ENCODE results near the gene MTERF4. TPM values are rescaled to one million over a fixed set of nuclear protein-coding genes. Genes with fewer than 3 reads are reported as not detected.

The MTERF4 gene
- total and polyA plus RNA-seq, 2 of the 4 experiments (the other 2 are of a cell fraction) = 26.6 to 33.3 TPM

DNA sequence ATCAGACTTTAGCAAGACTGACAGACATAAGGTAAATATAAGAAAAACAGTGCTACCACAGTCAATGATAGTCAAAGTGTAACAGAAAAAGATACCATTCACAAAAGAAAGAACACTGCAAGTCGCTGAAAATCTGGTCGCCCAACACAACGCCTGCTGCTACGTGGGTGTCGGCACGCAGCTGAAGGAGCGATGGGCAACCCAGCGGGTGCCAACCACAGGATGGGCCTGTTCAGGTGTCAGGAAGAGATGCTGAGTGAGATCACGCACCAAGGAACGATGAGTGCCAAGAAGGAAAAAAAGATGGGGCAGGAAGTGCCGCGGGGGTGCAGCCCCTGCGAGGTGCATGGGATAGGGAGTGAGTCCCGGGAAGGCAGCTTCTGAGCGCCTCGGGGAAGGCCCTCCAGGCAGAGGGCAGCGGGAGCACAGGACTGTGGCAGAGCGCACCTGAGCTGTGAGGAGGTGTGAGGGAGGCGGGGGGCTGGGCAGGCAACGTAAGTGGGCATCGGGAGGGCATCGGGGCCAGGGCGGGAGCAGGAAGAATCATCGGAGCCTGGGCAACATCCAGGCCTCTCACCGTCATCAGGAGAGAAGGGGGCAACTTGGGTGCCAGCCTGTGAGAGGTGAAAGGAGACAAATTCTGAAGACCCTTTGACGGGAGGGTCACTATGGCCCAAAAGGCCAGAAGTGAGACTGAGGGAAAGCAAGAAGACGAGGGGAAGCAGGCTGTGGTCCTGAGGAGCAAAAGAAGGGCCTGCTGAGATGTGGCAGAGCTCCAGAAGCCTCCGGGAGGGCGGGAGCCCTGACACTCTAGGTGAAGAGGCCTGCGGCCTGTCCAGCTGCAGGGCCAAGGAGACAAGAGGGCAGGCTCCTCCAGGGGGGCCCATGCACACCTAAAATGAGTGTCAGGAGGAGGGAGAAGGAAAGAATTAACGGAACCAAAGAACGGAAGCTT, 14.8 kb upstream of the MTERF4 start:
- 0 out of 2 replicates have a peak, but pooled peaks cover 3% of the 10 kb centered on the region for H3K9me1 ChIP-seq (ENCODE audit: insufficient read depth, low read length)
- POLR2A ChIA-PET (ENCODE audit: unreplicated experiment) = no interaction called here
- no peak overlapping the region for H3K4me2 ChIP-seq (ENCODE audit: low read depth, low read length)
- H3K56ac ChIP-seq (ENCODE audit: extremely low read depth, insufficient read depth, low read length) = no peak overlapping the region
- no peak overlapping the region for H4K5ac ChIP-seq (ENCODE audit: low read depth, low read length)
- no peak overlapping the region for H4K8ac ChIP-seq (ENCODE audit: low read depth in 2 of 2, low read length in 2 of 2)
- H3K9me3 ChIP-seq (ENCODE audit: control insufficient read depth, insufficient read depth, low read length) = peaks cover 2% of the 10 kb centered on the region; the same call in 1 of the 2 replicates
- H3K79me1 ChIP-seq (ENCODE audit: low read depth in 1 of 2, low read length in 2 of 2) = 0 out of 4 replicates have a peak, but pooled peaks cover 0 to 2% of the 10 kb centered on the region in 2 experiments
- no peak overlapping the region for H3K4me3 ChIP-seq (ENCODE audit: insufficient read depth, low read depth, low read length)
- H2AFZ ChIP-seq (replicated peaks; ENCODE audit: low read length, poor library complexity) = no peak overlapping the region
- in situ Hi-C loops (cut with MboI; ENCODE audit: low sequenced_read_pairs) (no loop called here), dilution Hi-C loops (cut with HindIII; ENCODE audit: low sequenced_read_pairs, unreplicated experiment) (no loop called here), intact Hi-C loops (cut with micrococcal nuclease) (no loop called here)
- peaks cover 1% of the 10 kb centered on the region; the same call in 1 of the 2 replicates for H3K36me3 ChIP-seq (ENCODE audit: control insufficient read depth, insufficient read depth, low read length)
- ATAC-seq (ENCODE audit: low read depth) = no peak
- H2BK120ac ChIP-seq (ENCODE audit: low read depth, low read length) = no peak overlapping the region
- peak overlapping the region; percentile 31 for H2AK9ac ChIP-seq (replicated peaks; ENCODE audit: low read depth, low read length, poor library complexity)
- CTCF ChIA-PET = no interaction called here
- no TSS peak for BruUV-seq (replicated peaks)
- WGBS, 2 experiments (ENCODE audit: extremely low coverage in 2 of 2, insufficient read length in 1 of 2) = 88% methylated on average over 26 of the region's 32 CpGs; no CpG with 5 or more reads in 1 of the 2 experiments
- DNase-seq = no peak
- no peak overlapping the region for H3K9ac ChIP-seq (ENCODE audit: low read depth, low read length)
- H3K27me3 ChIP-seq (ENCODE audit: control insufficient read depth, insufficient read depth, low read length) = no peaks in the 10 kb centered on the region
- H3K4me1 ChIP-seq (ENCODE audit: control insufficient read depth, insufficient read depth, low read length) = no peaks in the 10 kb centered on the region
- no peak overlapping the region for H3K14ac ChIP-seq (replicated peaks; ENCODE audit: low read depth, low read length)
- no peak overlapping the region for H3K23ac ChIP-seq (ENCODE audit: low read depth, low read length)
- no peaks in the 10 kb centered on the region for H4K20me1 ChIP-seq (ENCODE audit: insufficient read depth, low read length)
- H2BK20ac ChIP-seq (ENCODE audit: low read depth, low read length) = no peak overlapping the region
- H3K27ac ChIP-seq (ENCODE audit: insufficient read depth, low read length) = no peak overlapping the region
- no peak overlapping the region for H2AK5ac ChIP-seq (ENCODE audit: low read depth, low read length)
- H3K18ac ChIP-seq (ENCODE audit: low read depth, low read length) = no peak overlapping the region
- no peak overlapping the region for H3K4ac ChIP-seq (ENCODE audit: low read depth, low read length)
- TF ChIP-seq RAD21 (IDR thresholded peaks at IDR 0.05; ENCODE audit: low read length) = no peak
- TF ChIP-seq MAFK (IDR thresholded peaks at IDR 0.05; ENCODE audit: low read depth, low read length) = no peak
- no peak for TF ChIP-seq MXI1 (IDR thresholded peaks at IDR 0.05; ENCODE audit: borderline replicate concordance, low read depth, low read length)
- no peak for TF ChIP-seq MAZ (IDR thresholded peaks at IDR 0.05; ENCODE audit: borderline replicate concordance, low read depth, low read length)
- TF ChIP-seq RFX5 (IDR thresholded peaks at IDR 0.05; ENCODE audit: low read depth, low read length) = no peak
- TF ChIP-seq, protein P1, sequence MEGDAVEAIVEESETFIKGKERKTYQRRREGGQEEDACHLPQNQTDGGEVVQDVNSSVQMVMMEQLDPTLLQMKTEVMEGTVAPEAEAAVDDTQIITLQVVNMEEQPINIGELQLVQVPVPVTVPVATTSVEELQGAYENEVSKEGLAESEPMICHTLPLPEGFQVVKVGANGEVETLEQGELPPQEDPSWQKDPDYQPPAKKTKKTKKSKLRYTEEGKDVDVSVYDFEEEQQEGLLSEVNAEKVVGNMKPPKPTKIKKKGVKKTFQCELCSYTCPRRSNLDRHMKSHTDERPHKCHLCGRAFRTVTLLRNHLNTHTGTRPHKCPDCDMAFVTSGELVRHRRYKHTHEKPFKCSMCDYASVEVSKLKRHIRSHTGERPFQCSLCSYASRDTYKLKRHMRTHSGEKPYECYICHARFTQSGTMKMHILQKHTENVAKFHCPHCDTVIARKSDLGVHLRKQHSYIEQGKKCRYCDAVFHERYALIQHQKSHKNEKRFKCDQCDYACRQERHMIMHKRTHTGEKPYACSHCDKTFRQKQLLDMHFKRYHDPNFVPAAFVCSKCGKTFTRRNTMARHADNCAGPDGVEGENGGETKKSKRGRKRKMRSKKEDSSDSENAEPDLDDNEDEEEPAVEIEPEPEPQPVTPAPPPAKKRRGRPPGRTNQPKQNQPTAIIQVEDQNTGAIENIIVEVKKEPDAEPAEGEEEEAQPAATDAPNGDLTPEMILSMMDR (conservative IDR thresholded peaks at IDR 0.05; ENCODE audit: low read depth, low read length) = no peak
- TF ChIP-seq, protein P2, sequence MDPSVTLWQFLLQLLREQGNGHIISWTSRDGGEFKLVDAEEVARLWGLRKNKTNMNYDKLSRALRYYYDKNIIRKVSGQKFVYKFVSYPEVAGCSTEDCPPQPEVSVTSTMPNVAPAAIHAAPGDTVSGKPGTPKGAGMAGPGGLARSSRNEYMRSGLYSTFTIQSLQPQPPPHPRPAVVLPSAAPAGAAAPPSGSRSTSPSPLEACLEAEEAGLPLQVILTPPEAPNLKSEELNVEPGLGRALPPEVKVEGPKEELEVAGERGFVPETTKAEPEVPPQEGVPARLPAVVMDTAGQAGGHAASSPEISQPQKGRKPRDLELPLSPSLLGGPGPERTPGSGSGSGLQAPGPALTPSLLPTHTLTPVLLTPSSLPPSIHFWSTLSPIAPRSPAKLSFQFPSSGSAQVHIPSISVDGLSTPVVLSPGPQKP (IDR thresholded peaks at IDR 0.05; ENCODE audit: borderline replicate concordance, low read depth, low read length) = no peak
- TF ChIP-seq SMC3 (IDR thresholded peaks at IDR 0.05; ENCODE audit: low read depth, low read length) = no peak
- TF ChIP-seq, protein P3, sequence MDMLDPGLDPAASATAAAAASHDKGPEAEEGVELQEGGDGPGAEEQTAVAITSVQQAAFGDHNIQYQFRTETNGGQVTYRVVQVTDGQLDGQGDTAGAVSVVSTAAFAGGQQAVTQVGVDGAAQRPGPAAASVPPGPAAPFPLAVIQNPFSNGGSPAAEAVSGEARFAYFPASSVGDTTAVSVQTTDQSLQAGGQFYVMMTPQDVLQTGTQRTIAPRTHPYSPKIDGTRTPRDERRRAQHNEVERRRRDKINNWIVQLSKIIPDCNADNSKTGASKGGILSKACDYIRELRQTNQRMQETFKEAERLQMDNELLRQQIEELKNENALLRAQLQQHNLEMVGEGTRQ (IDR thresholded peaks at IDR 0.05; ENCODE audit: low read depth, low read length) = no peak
- no peak for TF ChIP-seq NFE2L2 (IDR thresholded peaks at IDR 0.05; ENCODE audit: low read depth, low read length)
- TF ChIP-seq POLR2A (IDR thresholded peaks at IDR 0.05; ENCODE audit: low read depth, low read length) = no peak
- no peak for TF ChIP-seq CHD1 (IDR thresholded peaks at IDR 0.05; ENCODE audit: low read depth, low read length)
- H2BK5ac ChIP-seq (ENCODE audit: low read depth, low read length, poor library complexity, severe bottlenecking) = no peak overlapping the region
- no peak overlapping the region for H2BK15ac ChIP-seq (ENCODE audit: low read depth, low read length)
- H4K91ac ChIP-seq (ENCODE audit: insufficient read depth, low read depth, low read length) = no peak overlapping the region

Measured in IMR-90 (cell line).